Thymus (tissue), 11 donors: Measurements from ENCODE around the gene SIRPA. TPM values are rescaled to one million over a fixed set of nuclear protein-coding genes. Genes with fewer than 3 reads are reported as not detected.

Source experiments
- DNase-seq, 9 donors: peaks; one replicate each; pipeline ENCODE4 v3.0.0-alpha.2; 2013; ENCODE audit warnings: low spot score in 9 of 9, low read depth in 6 of 9, missing footprints in 1 of 9
- H3K27ac ChIP-seq, 2 donors: one replicate each; pipeline ENCODE4 v1.5.1; 2013; ENCODE audit warnings: control low read depth in 1 of 2, low read depth in 1 of 2, low read length in 1 of 2, mild to moderate bottlenecking in 1 of 2, moderate library complexity in 1 of 2
- H3K27me3 ChIP-seq, 2 donors: one replicate each; pipeline ENCODE4 v1.5.1; 2013; ENCODE audit warnings: low read length in 1 of 2; ENCODE audit not compliant: control insufficient read depth in 2 of 2, insufficient read depth in 1 of 2
- H3K36me3 ChIP-seq, 2 donors: one replicate each; pipeline ENCODE4 v1.5.1; 2013; ENCODE audit warnings: low read length in 1 of 2, mild to moderate bottlenecking in 1 of 2, moderate library complexity in 1 of 2; ENCODE audit not compliant: control insufficient read depth in 2 of 2, insufficient read depth in 2 of 2
- H3K4me1 ChIP-seq, 2 donors: one replicate each; pipeline ENCODE4 v1.5.1; 2013; ENCODE audit warnings: low read length in 2 of 2; ENCODE audit not compliant: control insufficient read depth in 2 of 2, insufficient read depth in 2 of 2
- H3K4me3 ChIP-seq, 2 donors: one replicate each; pipeline ENCODE4 v1.5.1; 2013; ENCODE audit warnings: low read length in 2 of 2, control low read depth in 1 of 2, mild to moderate bottlenecking in 1 of 2
- H3K9me3 ChIP-seq, 2 donors: one replicate each; pipeline ENCODE4 v1.5.1; 2013; ENCODE audit warnings: low read length in 1 of 2, mild to moderate bottlenecking in 1 of 2; ENCODE audit not compliant: control insufficient read depth in 2 of 2, insufficient read depth in 1 of 2
- WGBS: extraction: QIAGEN DNeasy Blood & Tissue Kit; methylation state at CpG from one replicate; pipeline ENCODE4 v1.1.7; 2013; 5-methylcytosine and 5-hydroxymethylcytosine counted together
- polyA plus RNA-seq: library from polyadenylated mRNA; stranded (reverse); fragments of 200-250 nt; gene quantifications from one replicate; pipeline ENCODE4 v1.2.3, GENCODE V29; 2013
- total RNA-seq: library from RNA; stranded (reverse); fragments of 120-200 nt; gene quantifications from one replicate; pipeline ENCODE4 v1.2.4, GENCODE V29; 2013
- donor health status: healthy.

Gene SIRPA
- total and polyA plus RNA-seq, 2 donors: 3.0 to 11.9 TPM

DNA sequence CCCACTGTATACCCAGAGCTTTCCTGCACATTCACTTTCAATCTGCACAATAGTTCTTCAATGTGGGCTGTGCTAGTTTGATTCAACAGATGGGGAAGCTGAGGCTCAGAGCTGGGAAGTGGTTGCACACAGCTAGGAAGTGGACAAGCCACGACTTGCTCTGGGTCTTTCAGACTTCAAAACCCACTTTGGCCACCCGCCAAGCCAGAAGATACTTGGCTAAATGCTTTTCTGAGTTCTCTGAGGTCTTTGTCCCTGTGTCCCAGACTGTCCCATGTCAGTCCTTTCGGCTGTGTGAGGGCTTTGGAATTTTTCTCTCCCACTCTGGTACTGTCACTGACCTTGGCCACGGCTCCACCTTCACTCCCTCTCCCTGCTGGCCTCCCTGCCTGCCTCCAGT lies 88.1 kb downstream of the SIRPA start:
- Histone ChIP-seq H3K4me3 (no peak overlapping the region), H3K9me3 (no peaks in the 10 kb centered on the region), H3K27ac (no peak overlapping the region), H3K4me1 (no peaks in the 10 kb centered on the region), H3K36me3 (no peaks in the 10 kb centered on the region), H3K27me3 (no peaks in the 10 kb centered on the region)
- DNase-seq: no peak
- 50% methylated on average over 4 of the region's 4 CpGs for WGBS

GRCh38 chr20:1987826-1988225 lies 92.6 kb downstream of the SIRPA start:
- WGBS: 79% methylated on average over 3 of the region's 3 CpGs

More at GRCh38 chr20:1987826-1988225, 92.6 kb downstream of the SIRPA start:
- DNase-seq: no peak
- no peaks in the 10 kb centered on the region for H3K36me3 ChIP-seq
- no peaks in the 10 kb centered on the region for H3K9me3 ChIP-seq
- H3K4me1 ChIP-seq: no peaks in the 10 kb centered on the region
- H3K27me3 ChIP-seq: peaks cover 0 to 7% of the 10 kb centered on the region in 2 donors
- H3K27ac ChIP-seq: no peak overlapping the region
- H3K4me3 ChIP-seq: no peak overlapping the region

Other genes with a start within 250 kb of the SIRPA start
- gene SIRPG, start 237.6 kb upstream of the SIRPA start, total RNA-seq: 26.0 TPM
- gene SIRPG, start 237.6 kb upstream of the SIRPA start, polyA plus RNA-seq: 51.0 TPM
- gene PDYN, start 98.7 kb downstream of the SIRPA start, total RNA-seq: 0.33 TPM
- gene PDYN, start 98.7 kb downstream of the SIRPA start, polyA plus RNA-seq: 1.3 TPM
- 5.4 TPM for gene STK35, start 206.4 kb downstream of the SIRPA start, total RNA-seq
- 4.1 TPM for gene STK35, start 206.4 kb downstream of the SIRPA start, polyA plus RNA-seq